Keratinocyte (primary cell): ENCODE data around the gene ADRM1. TPM values are rescaled to one million over a fixed set of nuclear protein-coding genes. Genes with fewer than 3 reads are reported as not detected.

Source experiments
- DNase-seq: peaks from one replicate; pipeline ENCODE4 v3.0.0-alpha.2; 2011; ENCODE audit warnings: low read depth, missing footprints, low spot score
- FAIRE-seq: peaks from 2 replicates; lab custom pipeline; 2011; peaks lifted over from hg19 to GRCh38; lab: Jason Lieb, UNC
- H2AFZ ChIP-seq: 2 replicates; pipeline ENCODE4 v1.6.0; 2012; ENCODE audit warnings: low read length, control low read depth, inconsistent platforms; ENCODE audit not compliant: control insufficient read depth
- H3K27ac ChIP-seq: 2 replicates; pipeline ENCODE4 v1.5.1; 2011; ENCODE audit warnings: low read length; ENCODE audit not compliant: control insufficient read depth, insufficient read depth
- H3K27me3 ChIP-seq: 3 replicates; pipeline ENCODE4 v1.6.0; 2011; ENCODE audit warnings: low read length; ENCODE audit not compliant: control insufficient read depth, insufficient read depth; ENCODE audit errors: extremely low read depth
- H3K36me3 ChIP-seq, 2 experiments: 2 replicates in 1 of 2; 3 replicates in 1 of 2; pipeline ENCODE4 v1.5.1; 2011; ENCODE audit warnings: low read length in 2 of 2, mild to moderate bottlenecking in 1 of 2; ENCODE audit not compliant: control insufficient read depth in 2 of 2, insufficient read depth in 2 of 2; ENCODE audit errors: extremely low read depth in 1 of 2
- H3K4me1 ChIP-seq: 3 replicates; pipeline ENCODE4 v1.5.1; 2011; ENCODE audit warnings: low read length; ENCODE audit not compliant: control insufficient read depth, insufficient read depth; ENCODE audit errors: extremely low read depth
- H3K4me2 ChIP-seq: 3 replicates; pipeline ENCODE4 v1.6.0; 2011; ENCODE audit warnings: low read depth, low read length; ENCODE audit not compliant: control insufficient read depth, insufficient read depth; ENCODE audit errors: extremely low read depth
- H3K4me3 ChIP-seq, 3 experiments: fragments of 200-600 bp in 1 of 3; sonication (generic) in 1 of 3; 2 replicates in 2 of 3; 3 replicates in 1 of 3; pipeline ENCODE4 v1.5.1; 2011 to 2016; ENCODE audit warnings: low read length in 3 of 3, mild to moderate bottlenecking in 3 of 3, control low read depth in 2 of 3, inconsistent platforms in 1 of 3, low read depth in 1 of 3, mixed read lengths in 1 of 3, mixed run types in 1 of 3, moderate library complexity in 1 of 3; ENCODE audit not compliant: control insufficient read depth in 2 of 3, insufficient read depth in 2 of 3; ENCODE audit errors: extremely low read depth in 1 of 3
- H3K79me2 ChIP-seq: 2 replicates; pipeline ENCODE4 v1.6.0; 2012; ENCODE audit warnings: low read length; ENCODE audit not compliant: control insufficient read depth, insufficient read depth
- H3K9ac ChIP-seq: 3 replicates; pipeline ENCODE4 v1.6.0; 2011; ENCODE audit warnings: low read length; ENCODE audit not compliant: control insufficient read depth, insufficient read depth; ENCODE audit errors: extremely low read depth
- H3K9me1 ChIP-seq: 3 replicates; pipeline ENCODE4 v1.6.0; 2011; ENCODE audit warnings: low read length; ENCODE audit not compliant: control insufficient read depth, insufficient read depth; ENCODE audit errors: extremely low read depth
- H3K9me3 ChIP-seq: 2 replicates; pipeline ENCODE4 v1.5.1; 2012; ENCODE audit warnings: low read depth, low read length; ENCODE audit not compliant: control insufficient read depth
- H4K20me1 ChIP-seq: 3 replicates; pipeline ENCODE4 v1.6.0; 2011; ENCODE audit warnings: low read length; ENCODE audit not compliant: control insufficient read depth, insufficient read depth; ENCODE audit errors: extremely low read depth
- CTCF ChIP-seq, 3 experiments: IDR thresholded peaks in 1 of 3; conservative IDR thresholded peaks in 1 of 3; optimal IDR thresholded peaks in 1 of 3; 2 replicates in 2 of 3; 3 replicates in 1 of 3; pipeline versions ENCODE3 to v1.5.1; 2011; ENCODE audit warnings: low read length in 3 of 3, mild to moderate bottlenecking in 3 of 3, moderate library complexity in 2 of 3, control low read depth in 1 of 3, inconsistent platforms in 1 of 3; ENCODE audit not compliant: insufficient read depth in 2 of 3; ENCODE audit errors: extremely low read depth in 1 of 3
- EZH2 ChIP-seq: IDR thresholded peaks from one replicate; pipeline ENCODE4 v1.6.1; 2012; ENCODE audit warnings: inconsistent platforms, mild to moderate bottlenecking, low read length, moderate library complexity
- dilution Hi-C: fragments of 300-500 bp; cut with MboI; formaldehyde crosslinking; loops from one replicate; pipeline ENCODE4 v1.7.0; 2020; ENCODE audit warnings: low sequenced_read_pairs; ENCODE audit not compliant: extremely low pct_ligation_motif_present
- polyA plus RNA-seq, 5 experiments: library from polyadenylated mRNA; depleted of rRNA in 3 of 5; stranded (reverse) in 3 of 5; stranded (forward) in 1 of 5; unstranded in 1 of 5; fragments of >200 nt; gene quantifications; 1 replicate in 1 of 5; 2 replicates in 3 of 5; 3 replicates in 1 of 5; pipeline versions ENCODE4 v1.2.1 to v1.2.3, GENCODE V29; 2011 to 2012; ENCODE audit warnings: missing spikeins in 2 of 5, low read depth in 1 of 5, low replicate concordance in 1 of 5

ADRM1 gene
- polyA plus RNA-seq, 1 donor (not counting 4 experiments of a cell fraction or from before 2014, with no cell fraction given) = 91.4 TPM

GRCh38 chr20:62350629-62351422, 48.0 kb downstream of the ADRM1 start:
- Histone ChIP-seq H3K27me3 (no peaks in the 10 kb centered on the region), H4K20me1 (no peaks in the 10 kb centered on the region), H3K9ac (peak overlapping the region; percentile 76), H3K4me2 (peak overlapping the region; percentile 91), H2AFZ (no peak overlapping the region), H3K27ac (peak overlapping the region; percentile 97), H3K4me1 (peaks cover 57% of the 10 kb centered on the region), H3K9me1 (no peaks in the 10 kb centered on the region), H3K79me2 (peaks cover 28% of the 10 kb centered on the region), H3K36me3 (peaks cover 22 to 35% of the 10 kb centered on the region in 2 experiments), H3K9me3 (no peaks in the 10 kb centered on the region), H3K4me3 (peak overlapping the region in 1 of 3 experiments; percentile 56)
- TF ChIP-seq EZH2 (no peak), CTCF (optimal IDR thresholded peaks at IDR 0.05 in 1 of 3, IDR thresholded peaks at IDR 0.05 in 1 of 3, conservative IDR thresholded peaks at IDR 0.05 in 1 of 3; ENCODE audit: extremely low read depth in 1 of 3, insufficient read depth in 2 of 3, low read length in 3 of 3) (no peak)
- no peak for DNase-seq
- dilution Hi-C loops = no loop called here
- FAIRE-seq = peak; percentile 80

GRCh38 chr20:62351469-62352401, 48.9 kb downstream of the ADRM1 start:
- Histone ChIP-seq H3K36me3 (peaks cover 15 to 30% of the 10 kb centered on the region in 2 experiments), H3K79me2 (peaks cover 36% of the 10 kb centered on the region), H3K4me1 (peaks cover 66% of the 10 kb centered on the region), H3K27ac (peak overlapping the region; percentile 97), H3K9ac (peak overlapping the region; percentile 76), H3K4me3 (no peak overlapping the region), H3K9me1 (no peaks in the 10 kb centered on the region), H3K9me3 (no peaks in the 10 kb centered on the region), H3K4me2 (no peak overlapping the region), H4K20me1 (no peaks in the 10 kb centered on the region), H3K27me3 (no peaks in the 10 kb centered on the region), H2AFZ (no peak overlapping the region)
- FAIRE-seq (no peak), DNase-seq (no peak)
- TF ChIP-seq CTCF (optimal IDR thresholded peaks at IDR 0.05 in 1 of 3, IDR thresholded peaks at IDR 0.05 in 1 of 3, conservative IDR thresholded peaks at IDR 0.05 in 1 of 3; ENCODE audit: extremely low read depth in 1 of 3, insufficient read depth in 2 of 3, low read length in 3 of 3) = no peak
- TF ChIP-seq EZH2 = no peak
- dilution Hi-C loops = no loop called here
